ENCODE data around the gene HSPA14.

HSPA14 gene

GRCh38 chr10:14852236-14852635 is 14.1 kb downstream of the HSPA14 start:
- Histone ChIP-seq H3K9ac (ENCODE audit: low read length) (no peak overlapping the region), H3K27ac (ENCODE audit: low read depth, low read length) (no peak overlapping the region), H3K18ac (ENCODE audit: low read length) (no peak overlapping the region), H4K91ac (ENCODE audit: low read depth, low read length) (no peak overlapping the region), H4K8ac (ENCODE audit: low read depth, low read length) (no peak overlapping the region), H3K4ac (ENCODE audit: low read depth, low read length) (no peak overlapping the region), H3K79me2 (ENCODE audit: control insufficient read depth, insufficient read depth, low read length, poor library complexity) (no peaks in the 10 kb centered on the region), H2AK5ac (ENCODE audit: low read length) (no peak overlapping the region), H3K36me3 (ENCODE audit: control insufficient read depth in 1 of 2, insufficient read depth in 2 of 2, low read length in 2 of 2) (peaks cover 3 to 5% of the 10 kb centered on the region in 2 experiments), H3K4me1 (ENCODE audit: control insufficient read depth in 1 of 2, insufficient read depth in 2 of 2, low read length in 2 of 2) (no peaks in the 10 kb centered on the region), H3K9me3 (ENCODE audit: insufficient read depth, low read depth, low read length) (no peaks in the 10 kb centered on the region), H3K27me3 (ENCODE audit: insufficient read depth, low read length) (no peaks in the 10 kb centered on the region), H3K79me1 (ENCODE audit: low read length) (no peaks in the 10 kb centered on the region), H2AFZ (ENCODE audit: insufficient read depth, low read length, poor library complexity) (no peak overlapping the region), H4K12ac (ENCODE audit: low read depth, low read length) (no peak overlapping the region), H3K4me2 (ENCODE audit: low read length) (no peak overlapping the region), H3K23ac (ENCODE audit: low read length) (no peak overlapping the region), H3K14ac (ENCODE audit: low read length) (no peak overlapping the region), H2BK120ac (ENCODE audit: insufficient read depth, low read length, poor library complexity) (no peak overlapping the region), H2BK12ac (ENCODE audit: low read length) (no peak overlapping the region), H3K4me3 (ENCODE audit: low read depth, low read length) (no peak overlapping the region), H2BK5ac (ENCODE audit: low read depth, low read length, poor library complexity) (no peak overlapping the region)
- peak in 1 of 2 donors; percentile 57 for DNase-seq
- WGBS (ENCODE audit: extremely low coverage, insufficient coverage, insufficient read length) = no CpG with 5 or more reads among the region's 3 CpGs

GRCh38 chr10:14855453-14855852 is 17.3 kb downstream of the HSPA14 start:
- no peak for DNase-seq
- Histone ChIP-seq H3K4me2 (ENCODE audit: low read length) (no peak overlapping the region), H3K27me3 (ENCODE audit: insufficient read depth, low read length) (no peaks in the 10 kb centered on the region), H3K23ac (ENCODE audit: low read length) (no peak overlapping the region), H3K27ac (ENCODE audit: low read depth, low read length) (no peak overlapping the region), H3K4ac (ENCODE audit: low read depth, low read length) (no peak overlapping the region), H3K14ac (ENCODE audit: low read length) (no peak overlapping the region), H3K9me3 (ENCODE audit: insufficient read depth, low read depth, low read length) (no peaks in the 10 kb centered on the region), H3K79me2 (ENCODE audit: control insufficient read depth, insufficient read depth, low read length, poor library complexity) (no peaks in the 10 kb centered on the region), H2AFZ (ENCODE audit: insufficient read depth, low read length, poor library complexity) (no peak overlapping the region), H4K8ac (ENCODE audit: low read depth, low read length) (no peak overlapping the region), H3K9ac (ENCODE audit: low read length) (no peak overlapping the region), H3K36me3 (ENCODE audit: control insufficient read depth in 1 of 2, insufficient read depth in 2 of 2, low read length in 2 of 2) (peaks cover 5 to 9% of the 10 kb centered on the region in 2 experiments), H3K4me3 (ENCODE audit: low read depth, low read length) (no peak overlapping the region), H2BK120ac (ENCODE audit: insufficient read depth, low read length, poor library complexity) (no peak overlapping the region), H2AK5ac (ENCODE audit: low read length) (no peak overlapping the region), H2BK5ac (ENCODE audit: low read depth, low read length, poor library complexity) (no peak overlapping the region), H3K79me1 (ENCODE audit: low read length) (no peaks in the 10 kb centered on the region), H4K91ac (ENCODE audit: low read depth, low read length) (no peak overlapping the region), H2BK12ac (ENCODE audit: low read length) (no peak overlapping the region), H3K4me1 (ENCODE audit: control insufficient read depth in 1 of 2, insufficient read depth in 2 of 2, low read length in 2 of 2) (no peaks in the 10 kb centered on the region), H3K18ac (ENCODE audit: low read length) (no peak overlapping the region), H4K12ac (ENCODE audit: low read depth, low read length) (no peak overlapping the region)
- no CpG with 5 or more reads among the region's 1 CpG for WGBS (ENCODE audit: extremely low coverage, insufficient coverage, insufficient read length)

- Histone ChIP-seq H3K4ac (ENCODE audit: low read depth, low read length) (no peak overlapping the region), H3K27ac (ENCODE audit: low read depth, low read length) (no peak overlapping the region), H2BK12ac (ENCODE audit: low read length) (no peak overlapping the region), H3K4me1 (ENCODE audit: control insufficient read depth in 1 of 2, insufficient read depth in 2 of 2, low read length in 2 of 2) (no peaks in the 10 kb centered on the region), H3K9me3 (ENCODE audit: insufficient read depth, low read depth, low read length) (no peaks in the 10 kb centered on the region), H3K79me1 (ENCODE audit: low read length) (no peaks in the 10 kb centered on the region), H2AK5ac (ENCODE audit: low read length) (no peak overlapping the region), H3K79me2 (ENCODE audit: control insufficient read depth, insufficient read depth, low read length, poor library complexity) (no peaks in the 10 kb centered on the region), H3K4me2 (ENCODE audit: low read length) (no peak overlapping the region), H2AFZ (ENCODE audit: insufficient read depth, low read length, poor library complexity) (no peak overlapping the region), H3K9ac (ENCODE audit: low read length) (no peak overlapping the region), H3K23ac (ENCODE audit: low read length) (no peak overlapping the region), H2BK5ac (ENCODE audit: low read depth, low read length, poor library complexity) (no peak overlapping the region), H3K18ac (ENCODE audit: low read length) (no peak overlapping the region), H4K8ac (ENCODE audit: low read depth, low read length) (no peak overlapping the region), H4K91ac (ENCODE audit: low read depth, low read length) (no peak overlapping the region), H3K14ac (ENCODE audit: low read length) (no peak overlapping the region), H4K12ac (ENCODE audit: low read depth, low read length) (no peak overlapping the region), H3K36me3 (ENCODE audit: control insufficient read depth in 1 of 2, insufficient read depth in 2 of 2, low read length in 2 of 2) (peaks cover 9% of the 10 kb centered on the region in 2 experiments), H3K4me3 (ENCODE audit: low read depth, low read length) (no peak overlapping the region), H2BK120ac (ENCODE audit: insufficient read depth, low read length, poor library complexity) (no peak overlapping the region), H3K27me3 (ENCODE audit: insufficient read depth, low read length) (no peaks in the 10 kb centered on the region)
- no CpG with 5 or more reads among the region's 6 CpGs for WGBS (ENCODE audit: extremely low coverage, insufficient coverage, insufficient read length)
- DNase-seq = no peak
These were observed 20.3 kb downstream of the HSPA14 start for GRCh38 chr10:14858338-14858960.

GRCh38 chr10:14859043-14859442 is 20.9 kb downstream of the HSPA14 start:
- H4K8ac ChIP-seq (ENCODE audit: low read depth, low read length) = no peak overlapping the region
- no peaks in the 10 kb centered on the region for H3K79me2 ChIP-seq (ENCODE audit: control insufficient read depth, insufficient read depth, low read length, poor library complexity)
- no CpG with 5 or more reads among the region's 5 CpGs for WGBS (ENCODE audit: extremely low coverage, insufficient coverage, insufficient read length)
- no peaks in the 10 kb centered on the region for H3K4me1 ChIP-seq (ENCODE audit: control insufficient read depth in 1 of 2, insufficient read depth in 2 of 2, low read length in 2 of 2)
- H3K9ac ChIP-seq (ENCODE audit: low read length) = no peak overlapping the region
- no peak overlapping the region for H3K4me3 ChIP-seq (ENCODE audit: low read depth, low read length)
- DNase-seq = no peak
- H2BK5ac ChIP-seq (ENCODE audit: low read depth, low read length, poor library complexity) = no peak overlapping the region
- H2BK12ac ChIP-seq (ENCODE audit: low read length) = no peak overlapping the region
- no peak overlapping the region for H3K4ac ChIP-seq (ENCODE audit: low read depth, low read length)
- H3K14ac ChIP-seq (ENCODE audit: low read length) = no peak overlapping the region
- H3K23ac ChIP-seq (ENCODE audit: low read length) = no peak overlapping the region
- H2AK5ac ChIP-seq (ENCODE audit: low read length) = no peak overlapping the region
- no peak overlapping the region for H2AFZ ChIP-seq (ENCODE audit: insufficient read depth, low read length, poor library complexity)
- no peak overlapping the region for H4K91ac ChIP-seq (ENCODE audit: low read depth, low read length)
- H3K18ac ChIP-seq (ENCODE audit: low read length) = no peak overlapping the region
- no peak overlapping the region for H3K4me2 ChIP-seq (ENCODE audit: low read length)
- no peak overlapping the region for H2BK120ac ChIP-seq (ENCODE audit: insufficient read depth, low read length, poor library complexity)
- H3K27ac ChIP-seq (ENCODE audit: low read depth, low read length) = no peak overlapping the region
- peaks cover 11% of the 10 kb centered on the region in 2 experiments for H3K36me3 ChIP-seq (ENCODE audit: control insufficient read depth in 1 of 2, insufficient read depth in 2 of 2, low read length in 2 of 2)
- H3K27me3 ChIP-seq (ENCODE audit: insufficient read depth, low read length) = no peaks in the 10 kb centered on the region
- H4K12ac ChIP-seq (ENCODE audit: low read depth, low read length) = no peak overlapping the region
- H3K79me1 ChIP-seq (ENCODE audit: low read length) = no peaks in the 10 kb centered on the region
- H3K9me3 ChIP-seq (ENCODE audit: insufficient read depth, low read depth, low read length) = no peaks in the 10 kb centered on the region
